Activated CD4-positive, alpha-beta T cell treated with anti-CD3 and anti-CD28 coated beads for 48 hours (primary cell): ENCODE results near the gene CEBPG.

Experiments used
- DNase-seq: peaks from one replicate; pipeline ENCODE4 v3.0.0-alpha.2; 2020

Gene CEBPG

GRCh38 chr19:33355535-33355934, 18.0 kb upstream of the CEBPG start:
- no peak for DNase-seq

DNA sequence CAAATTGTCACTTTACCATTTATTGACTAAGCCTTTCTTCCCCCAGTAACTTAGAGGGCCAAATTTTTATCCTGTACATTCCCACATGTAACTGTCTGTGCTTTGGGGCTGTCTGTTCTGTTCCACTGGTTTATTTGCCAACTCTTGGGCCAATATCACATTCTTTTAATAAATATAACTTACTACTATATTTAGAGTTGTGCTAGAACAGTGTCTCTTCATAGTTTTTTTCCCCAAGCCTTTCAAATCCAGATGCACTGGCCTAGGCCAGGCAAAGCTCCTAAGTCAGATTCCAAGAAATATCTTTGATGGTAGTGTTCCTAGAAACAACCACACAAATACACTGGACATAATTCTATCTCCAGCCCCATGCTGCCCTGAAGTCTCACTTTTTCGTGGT, 16.0 kb upstream of the CEBPG start:
- DNase-seq: no peak

GRCh38 chr19:33358408-33358807, 15.1 kb upstream of the CEBPG start:
- no peak for DNase-seq

DNA sequence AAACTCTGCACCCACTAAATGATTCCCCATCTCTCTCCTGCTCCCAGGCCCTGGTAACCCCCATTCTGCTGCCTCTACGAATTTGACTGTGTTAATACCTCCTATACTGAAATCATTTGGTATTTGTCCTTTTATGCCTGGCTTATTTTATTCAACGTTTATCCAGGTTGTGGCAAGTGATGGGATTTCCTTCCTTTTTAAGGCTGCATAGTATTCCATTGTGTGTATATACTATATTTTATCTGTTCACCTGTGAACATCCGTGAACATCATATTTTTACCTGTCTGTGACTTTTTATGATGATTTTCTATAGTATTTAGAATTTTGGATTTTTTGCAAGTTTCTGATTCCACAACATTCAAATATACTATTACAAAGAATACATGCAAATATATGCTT, 13.9 kb upstream of the CEBPG start:
- no peak for DNase-seq

GRCh38 chr19:33362508-33363228, 10.8 kb upstream of the CEBPG start:
- DNase-seq: no peak

DNA sequence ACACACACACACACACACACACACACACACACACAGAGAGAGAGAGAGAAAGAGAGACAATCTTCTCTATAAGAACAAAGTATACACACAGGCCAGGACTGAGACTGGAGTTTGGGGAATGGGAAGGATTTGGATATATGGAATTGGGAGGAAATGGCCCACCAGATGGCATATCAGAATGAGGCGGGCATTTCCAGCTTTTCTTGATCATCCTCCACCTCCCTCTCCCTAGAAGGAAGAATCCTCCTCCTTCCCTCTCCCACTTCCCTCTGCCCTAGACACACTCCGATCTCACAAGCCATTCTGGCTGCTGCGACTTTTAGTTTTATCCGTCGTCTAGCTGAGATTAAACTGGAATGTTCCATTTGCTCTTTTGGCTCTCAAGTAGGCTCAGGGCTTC, 10.0 kb upstream of the CEBPG start:
- no peak for DNase-seq

DNA sequence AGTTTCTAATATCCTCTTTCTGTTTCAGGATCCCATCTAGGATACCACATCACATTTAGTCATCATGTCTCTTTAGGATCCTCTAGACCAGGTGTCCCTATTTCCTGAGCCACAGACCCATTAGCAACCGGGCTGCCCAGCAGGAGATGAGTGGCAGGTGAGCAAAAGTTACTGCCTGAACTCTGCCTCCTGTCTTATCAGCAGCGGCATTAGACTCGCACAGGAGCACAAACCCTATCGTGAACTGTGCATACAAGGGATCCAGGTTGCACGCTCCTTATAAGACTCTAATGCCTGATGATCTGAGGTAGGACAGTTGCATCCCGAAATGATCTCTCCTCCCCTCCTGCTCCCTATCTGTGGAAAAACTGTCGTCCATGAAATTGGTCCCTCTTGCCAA, 7.8 kb upstream of the CEBPG start:
- DNase-seq: no peak

DNA sequence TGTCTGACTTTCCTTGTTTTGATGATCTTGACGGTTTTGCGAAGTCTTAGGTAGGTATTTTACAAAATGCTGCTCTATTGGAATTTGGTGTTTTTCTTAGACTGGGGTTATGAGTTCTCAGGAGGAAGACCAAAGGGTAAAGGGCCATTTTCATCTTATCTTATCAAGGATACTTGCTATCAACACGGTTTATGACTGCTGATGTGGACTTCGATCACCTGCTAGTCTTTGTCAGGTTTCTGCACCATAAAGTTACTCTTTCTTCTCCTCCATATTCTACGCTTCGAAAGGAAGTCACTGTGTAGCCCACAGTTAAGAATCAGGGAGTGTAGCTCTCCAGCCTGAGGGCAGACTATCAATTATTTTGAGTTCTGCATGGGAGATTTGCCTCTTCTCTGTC, 7.4 kb upstream of the CEBPG start:
- no peak for DNase-seq

DNA sequence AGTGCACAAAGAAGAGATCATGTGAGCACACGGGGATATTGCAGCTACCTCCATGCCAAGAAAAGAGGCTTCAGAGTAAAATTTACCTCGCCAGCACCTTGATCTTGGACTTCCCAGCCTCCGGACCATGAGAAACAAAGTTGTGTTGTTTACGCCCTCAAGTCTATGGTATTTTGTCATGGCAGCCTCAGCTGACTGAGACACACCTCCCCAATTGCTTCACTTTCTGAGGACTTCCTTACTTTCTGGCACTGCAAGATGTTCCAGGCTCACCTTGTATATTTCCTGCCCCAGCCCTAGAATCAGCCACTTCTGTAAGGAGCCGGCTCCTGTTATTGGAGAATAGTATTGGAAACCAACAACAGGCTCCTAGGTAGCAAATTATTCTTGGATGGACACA, 6.6 kb upstream of the CEBPG start:
- no peak for DNase-seq

GRCh38 chr19:33368074-33368864, 5.2 kb upstream of the CEBPG start:
- no peak for DNase-seq

DNA sequence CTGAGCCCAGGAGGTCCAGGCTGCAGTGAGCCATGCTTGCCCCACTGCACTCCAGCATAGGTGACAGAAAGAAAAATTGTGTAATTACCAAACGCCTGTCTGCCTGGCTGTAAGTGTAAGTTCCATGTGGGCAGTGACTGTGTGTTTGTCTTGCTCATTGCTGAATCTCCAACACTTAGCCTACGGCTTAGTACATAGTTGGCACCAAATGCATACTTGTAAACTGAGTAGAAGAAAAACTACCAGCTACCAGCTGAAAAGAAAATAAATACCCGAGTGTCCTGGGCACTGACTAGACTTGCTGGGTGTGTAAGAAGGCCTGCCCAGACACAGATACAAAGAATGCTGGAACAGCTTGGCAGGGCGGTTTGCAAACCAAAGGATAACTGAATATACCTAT, 2.7 kb upstream of the CEBPG start:
- DNase-seq: no peak

DNA sequence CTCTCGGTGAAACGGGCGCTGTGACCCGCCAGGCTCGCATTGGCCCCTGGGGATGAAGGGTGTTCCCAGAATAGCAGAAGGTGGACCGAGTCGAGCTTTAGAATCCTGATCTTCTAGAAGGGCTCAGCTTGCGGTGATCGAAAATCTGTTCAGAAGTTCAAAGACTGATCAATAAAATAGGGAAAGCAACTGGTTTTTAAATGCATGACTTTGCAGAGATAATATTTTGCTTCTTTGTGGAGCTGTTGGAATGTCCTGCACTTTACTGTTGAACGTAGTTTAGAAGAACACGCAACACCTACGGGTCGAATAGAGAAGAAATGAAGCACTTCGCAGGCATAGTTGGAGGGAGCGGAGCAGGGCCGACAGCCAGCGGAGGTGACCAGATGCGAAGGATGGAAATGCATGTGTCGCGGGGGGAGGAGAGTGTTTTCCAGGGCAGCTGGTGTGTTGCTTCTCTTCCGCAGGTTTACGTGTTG, 766 bp downstream of the CEBPG start:
- DNase-seq: peak; percentile 22

DNA sequence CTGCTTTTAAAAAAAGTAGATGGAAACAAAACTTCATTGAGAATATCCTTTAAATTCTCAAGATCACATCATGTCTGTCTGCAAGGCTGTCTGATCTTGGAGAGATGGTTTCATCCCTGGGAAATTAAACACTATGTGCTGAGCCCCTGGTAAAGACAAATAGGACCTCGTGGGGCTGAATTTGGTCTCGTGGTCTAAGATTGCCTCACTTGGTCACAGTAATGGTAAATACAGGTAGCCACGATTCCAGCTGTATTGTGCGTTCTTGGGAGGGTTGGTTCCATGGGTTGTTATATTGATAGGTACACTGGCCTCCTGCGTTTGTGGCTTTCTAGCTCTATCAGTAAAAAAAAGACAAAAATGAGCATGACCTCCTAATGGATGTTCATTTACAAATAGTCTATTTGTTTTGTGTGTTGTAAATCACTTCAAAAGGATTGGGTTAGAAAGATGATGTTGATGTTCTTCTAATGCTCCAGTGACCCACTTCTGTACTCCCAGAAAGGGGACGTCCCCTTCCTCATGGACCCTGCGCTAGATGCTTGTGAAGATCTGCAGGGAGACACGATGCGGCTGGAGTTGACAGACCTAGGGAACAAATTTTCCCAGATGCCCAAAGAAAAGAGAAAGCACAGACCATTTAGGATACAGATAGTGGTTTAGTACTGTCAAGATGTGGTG, 1.8 kb downstream of the CEBPG start:
- no peak for DNase-seq

- no peak for DNase-seq
Observed at GRCh38 chr19:33375837-33376159, 2.3 kb downstream of the CEBPG start.

GRCh38 chr19:33376423-33376822, 2.9 kb downstream of the CEBPG start:
- DNase-seq: no peak

- DNase-seq: no peak
Observed at GRCh38 chr19:33376941-33377557, 3.5 kb downstream of the CEBPG start.

DNA sequence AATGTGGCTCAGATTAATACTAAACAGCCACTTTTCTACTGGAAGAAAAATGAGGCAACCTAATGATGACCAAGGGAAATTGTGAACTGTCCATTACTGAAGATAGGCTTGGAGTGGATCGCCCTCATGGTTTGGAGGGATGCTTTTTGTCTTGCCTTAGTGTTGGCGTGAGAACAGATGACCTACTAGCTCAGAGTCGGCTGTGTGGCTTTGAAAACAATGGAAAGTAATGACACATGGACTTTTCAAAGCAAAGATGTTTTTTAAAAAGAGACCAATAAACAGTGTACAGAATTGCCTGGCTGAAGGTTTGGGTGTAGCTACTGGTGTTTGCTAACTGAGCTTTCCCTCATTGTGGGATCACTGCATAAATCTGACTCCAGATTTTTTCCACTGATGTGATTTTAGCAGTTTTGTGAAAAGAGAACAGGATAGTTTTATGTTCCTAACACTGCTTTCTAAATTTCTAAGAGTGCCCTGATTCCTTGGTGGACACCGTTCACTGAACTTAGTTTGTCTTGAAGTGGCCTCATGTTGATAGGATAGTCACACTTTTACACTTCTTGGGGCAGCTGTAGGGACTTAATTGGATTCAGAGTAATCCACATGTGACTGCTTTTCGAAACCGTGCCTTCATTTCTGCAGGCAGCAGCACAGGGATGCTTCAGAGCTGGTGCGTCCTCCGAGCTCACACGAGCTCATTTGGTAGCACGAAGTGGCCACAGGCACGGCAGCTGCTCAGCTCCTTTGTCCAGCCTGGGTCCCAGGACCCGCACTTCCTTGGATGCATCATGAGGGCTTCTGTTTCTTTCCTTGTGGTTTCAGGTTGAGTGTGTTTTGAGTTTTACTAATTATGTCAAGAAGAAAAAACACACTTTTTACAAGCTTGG, 4.3 kb downstream of the CEBPG start:
- no peak for DNase-seq

- no peak for DNase-seq
Observed at GRCh38 chr19:33379151-33379829, 5.8 kb downstream of the CEBPG start.

DNA sequence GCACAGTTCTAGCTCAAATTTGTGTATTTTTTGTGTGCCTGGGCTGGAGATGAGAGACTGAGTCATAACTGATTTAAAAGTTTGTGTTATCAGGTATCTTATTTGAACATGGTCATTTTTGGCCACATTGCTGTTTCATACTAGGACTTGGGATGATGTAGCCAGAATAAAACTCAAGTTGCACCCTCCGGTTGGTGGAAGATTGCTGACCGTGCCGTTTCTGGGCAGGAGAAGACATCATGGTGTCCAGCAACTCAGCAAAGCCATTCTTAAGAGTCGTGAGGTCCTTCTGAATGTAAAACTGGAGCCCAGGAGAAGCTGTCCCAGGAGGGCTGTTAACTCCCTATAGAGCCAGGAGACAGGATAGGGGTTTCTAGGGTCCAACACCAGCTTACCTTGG, 7.6 kb downstream of the CEBPG start:
- no peak for DNase-seq

DNA sequence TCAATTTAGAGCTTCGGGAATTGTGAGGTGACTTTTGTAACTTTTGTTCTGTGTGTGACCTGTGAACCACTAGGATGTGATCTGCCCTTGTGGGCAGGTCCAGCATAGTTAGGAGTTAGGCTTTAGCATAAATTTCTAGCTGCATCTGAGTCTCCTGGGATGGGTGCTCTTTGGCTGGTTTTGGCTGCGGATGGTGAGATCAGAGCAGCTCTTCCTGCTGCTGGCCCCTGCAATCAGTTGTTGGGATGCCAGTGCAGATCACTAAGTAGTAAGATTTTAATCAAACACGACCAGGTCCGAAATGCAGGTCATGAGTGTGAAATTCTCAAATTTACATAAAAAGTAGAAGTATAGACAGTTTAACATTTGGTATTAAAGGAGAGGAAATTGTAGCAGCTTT, 8.5 kb downstream of the CEBPG start:
- DNase-seq: no peak

DNA sequence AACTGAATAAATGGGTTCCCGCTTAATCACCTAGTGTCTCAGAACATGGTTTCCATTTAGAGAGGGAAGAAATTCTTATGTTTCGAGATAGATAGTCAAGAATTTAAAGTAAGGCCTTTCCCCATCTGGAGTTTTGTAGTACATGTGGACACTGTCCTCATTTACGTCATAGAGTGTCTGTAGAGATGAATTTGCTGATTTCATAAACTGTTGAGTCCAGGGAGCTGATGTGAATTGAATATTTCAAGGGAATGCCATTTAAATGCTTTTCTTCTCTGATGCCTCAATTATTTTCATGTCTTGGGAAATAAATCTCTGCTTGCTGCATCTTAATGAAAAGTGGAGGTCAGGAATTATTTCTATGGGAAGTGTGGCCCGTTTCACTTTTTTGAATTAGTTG, 9.5 kb downstream of the CEBPG start:
- no peak for DNase-seq

DNA sequence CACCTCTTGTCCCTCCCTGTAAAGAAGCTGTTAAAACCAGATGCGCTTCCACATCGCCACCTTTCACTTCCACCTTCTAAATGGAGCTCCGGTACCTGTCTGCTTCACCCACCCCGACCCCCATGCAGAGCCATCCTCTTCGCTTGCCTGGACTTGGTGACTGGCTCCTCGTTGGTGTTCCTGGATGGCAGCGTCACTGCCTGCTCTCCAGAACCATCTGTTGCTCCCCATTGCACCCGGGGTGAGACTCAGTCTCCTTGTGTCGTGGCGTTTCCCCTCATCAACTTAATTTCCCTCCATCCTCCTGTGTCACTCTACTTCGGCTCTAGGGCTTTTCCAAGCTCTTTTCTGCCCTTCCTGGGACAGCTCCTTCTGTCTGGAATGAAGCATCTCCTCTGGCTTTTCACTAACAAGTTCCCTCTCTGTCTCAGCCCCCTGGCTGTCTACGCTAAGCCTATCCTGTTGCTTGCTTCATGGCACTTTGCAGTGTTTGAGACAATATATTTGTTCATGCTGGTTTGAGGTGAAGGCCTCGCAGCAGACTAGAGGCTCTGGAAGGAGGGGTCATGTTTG, 10.3 kb downstream of the CEBPG start:
- no peak for DNase-seq
